HL-60 (cell line): Measurements from ENCODE around the gene COL5A2.

Experiments
- DNase-seq, 2 experiments: peaks; one replicate each; pipeline ENCODE4 v3.0.0-alpha.2; 2010 to 2020; ENCODE audit warnings: low read depth in 1 of 2, low spot score in 1 of 2
- H3K27ac ChIP-seq: fragments of 250-450 bp; sonication (Bioruptor Pico); replicated peaks from 2 replicates; pipeline ENCODE4 v1.5.1; 2020; ENCODE audit warnings: mild to moderate bottlenecking, moderate library complexity
- H3K27me3 ChIP-seq: fragments of 250-450 bp; sonication (Bioruptor Pico); 2 replicates; pipeline ENCODE4 v1.5.1; 2021; ENCODE audit warnings: mild to moderate bottlenecking, moderate library complexity; ENCODE audit not compliant: insufficient read depth, poor library complexity, severe bottlenecking
- H3K4me3 ChIP-seq: replicated peaks from 2 replicates; pipeline ENCODE4 v1.5.1; 2011; ENCODE audit warnings: mild to moderate bottlenecking, control low read depth, low read length; ENCODE audit not compliant: insufficient read depth
- CTCF ChIP-seq: IDR thresholded peaks from one replicate; pipeline ENCODE4 v1.5.1; 2011; ENCODE audit warnings: low read length, control low read depth, inconsistent platforms; ENCODE audit not compliant: insufficient read depth
- GABPA ChIP-seq: IDR thresholded peaks from 2 replicates; pipeline ENCODE4 v1.6.1; 2012; ENCODE audit warnings: low read depth
- POLR2AphosphoS5 ChIP-seq: IDR thresholded peaks from 2 replicates; pipeline ENCODE4 v1.6.1; 2012; ENCODE audit warnings: low read depth
- REST ChIP-seq: IDR thresholded peaks from 2 replicates; pipeline ENCODE4 v1.6.1; 2012; ENCODE audit warnings: low read depth; ENCODE audit not compliant: insufficient replicate concordance
- SPI1 ChIP-seq: IDR thresholded peaks from 2 replicates; pipeline ENCODE4 v1.6.1; 2012; ENCODE audit warnings: low read depth, mild to moderate bottlenecking, borderline replicate concordance

COL5A2 gene

GRCh38 chr2:188986839-188987238 is 192.7 kb downstream of the COL5A2 start:
- TF ChIP-seq GABPA, result no peak
- TF ChIP-seq SPI1, result no peak
- no peak for TF ChIP-seq CTCF
- no peak for TF ChIP-seq POLR2AphosphoS5
- no peak for TF ChIP-seq REST
- no peak overlapping the region for H3K27ac ChIP-seq
- H3K27me3 ChIP-seq, result no peaks in the 10 kb centered on the region
- no peak overlapping the region for H3K4me3 ChIP-seq
- no peak for DNase-seq

- Histone ChIP-seq H3K27me3 (no peaks in the 10 kb centered on the region), H3K27ac (no peak overlapping the region), H3K4me3 (no peak overlapping the region)
- TF ChIP-seq POLR2AphosphoS5 (no peak), REST (no peak), SPI1 (no peak), GABPA (no peak), CTCF (no peak)
- DNase-seq, result no peak
Observed at GRCh38 chr2:188984680-188985079, 194.9 kb downstream of the COL5A2 start.

GRCh38 chr2:188984065-188984491 is 195.5 kb downstream of the COL5A2 start:
- TF ChIP-seq CTCF (no peak), REST (no peak), SPI1 (no peak), POLR2AphosphoS5 (no peak), GABPA (no peak)
- no peak for DNase-seq
- H3K27me3 ChIP-seq, result no peaks in the 10 kb centered on the region
- H3K27ac ChIP-seq, result no peak overlapping the region
- H3K4me3 ChIP-seq, result no peak overlapping the region
